ENCODE measurements around the gene RIOK1.
"Not testable (repeated sequence)": the region's sequence is repeated elsewhere in the genome, so short reads cannot be mapped to it uniquely, and the experiment has no call there.

The RIOK1 gene

DNA sequence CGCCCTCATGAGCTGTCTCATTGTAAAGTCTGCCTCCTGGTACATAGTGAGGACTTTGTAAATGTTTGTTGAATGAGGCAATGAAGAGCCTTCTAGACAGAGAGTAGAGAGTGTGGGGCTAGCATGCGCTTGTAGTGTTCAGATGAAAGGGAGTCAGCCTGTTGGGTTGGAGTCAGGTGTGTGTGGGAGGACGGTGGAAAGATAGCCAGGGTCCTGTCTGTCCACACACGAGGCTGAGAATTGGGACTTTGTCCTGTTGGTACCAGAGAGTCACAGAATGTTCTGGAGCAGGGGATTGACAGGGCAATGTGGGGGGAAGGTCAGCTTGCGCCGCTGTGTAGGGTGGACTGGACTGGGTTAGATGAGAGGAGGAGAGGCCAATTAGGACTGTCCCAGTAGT lies 58.6 kb downstream of the RIOK1 start:
- Histone ChIP-seq H3K4me1 (no peaks in the 10 kb centered on the region), H3K27me3 (peaks cover 10% of the 10 kb centered on the region; the same call in 1 of the 2 replicates), H3K36me3 (no peaks in the 10 kb centered on the region), H3K4me3 (ENCODE audit: low read depth, low read length) (no peak overlapping the region), H3K9me3 (no peaks in the 10 kb centered on the region)
- DNase-seq: no peak
- TF ChIP-seq, protein P1, sequence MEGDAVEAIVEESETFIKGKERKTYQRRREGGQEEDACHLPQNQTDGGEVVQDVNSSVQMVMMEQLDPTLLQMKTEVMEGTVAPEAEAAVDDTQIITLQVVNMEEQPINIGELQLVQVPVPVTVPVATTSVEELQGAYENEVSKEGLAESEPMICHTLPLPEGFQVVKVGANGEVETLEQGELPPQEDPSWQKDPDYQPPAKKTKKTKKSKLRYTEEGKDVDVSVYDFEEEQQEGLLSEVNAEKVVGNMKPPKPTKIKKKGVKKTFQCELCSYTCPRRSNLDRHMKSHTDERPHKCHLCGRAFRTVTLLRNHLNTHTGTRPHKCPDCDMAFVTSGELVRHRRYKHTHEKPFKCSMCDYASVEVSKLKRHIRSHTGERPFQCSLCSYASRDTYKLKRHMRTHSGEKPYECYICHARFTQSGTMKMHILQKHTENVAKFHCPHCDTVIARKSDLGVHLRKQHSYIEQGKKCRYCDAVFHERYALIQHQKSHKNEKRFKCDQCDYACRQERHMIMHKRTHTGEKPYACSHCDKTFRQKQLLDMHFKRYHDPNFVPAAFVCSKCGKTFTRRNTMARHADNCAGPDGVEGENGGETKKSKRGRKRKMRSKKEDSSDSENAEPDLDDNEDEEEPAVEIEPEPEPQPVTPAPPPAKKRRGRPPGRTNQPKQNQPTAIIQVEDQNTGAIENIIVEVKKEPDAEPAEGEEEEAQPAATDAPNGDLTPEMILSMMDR (IDR thresholded peaks at IDR 0.05; ENCODE audit: low read depth, low read length): no peak

DNA sequence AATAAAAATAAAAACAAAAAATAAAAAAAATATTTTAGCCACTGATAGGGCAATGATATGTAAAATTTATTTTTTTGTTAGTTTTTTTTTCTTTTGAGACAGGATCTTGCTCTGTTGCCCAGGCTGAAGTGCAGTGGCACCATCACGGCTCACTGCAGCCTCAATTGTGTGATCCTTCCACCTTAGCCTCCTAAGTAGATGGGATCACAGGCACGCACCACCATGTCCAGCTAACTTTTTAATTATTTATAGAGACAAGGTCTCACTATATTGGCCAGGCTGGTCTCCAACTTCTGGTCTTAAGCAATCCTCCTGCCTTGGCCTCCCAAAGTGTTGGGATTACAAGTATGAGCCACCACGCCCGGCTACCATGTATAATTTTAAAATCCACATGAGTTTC lies 59.4 kb downstream of the RIOK1 start:
- Histone ChIP-seq H3K9me3 (no peaks in the 10 kb centered on the region), H3K36me3 (no peaks in the 10 kb centered on the region), H3K4me1 (no peaks in the 10 kb centered on the region), H3K4me3 (ENCODE audit: low read depth, low read length) (no peak overlapping the region), H3K27me3 (peaks cover 10% of the 10 kb centered on the region; the same call in 1 of the 2 replicates)
- TF ChIP-seq, protein P1 (IDR thresholded peaks at IDR 0.05; ENCODE audit: low read depth, low read length): no peak
- DNase-seq: no peak

DNA sequence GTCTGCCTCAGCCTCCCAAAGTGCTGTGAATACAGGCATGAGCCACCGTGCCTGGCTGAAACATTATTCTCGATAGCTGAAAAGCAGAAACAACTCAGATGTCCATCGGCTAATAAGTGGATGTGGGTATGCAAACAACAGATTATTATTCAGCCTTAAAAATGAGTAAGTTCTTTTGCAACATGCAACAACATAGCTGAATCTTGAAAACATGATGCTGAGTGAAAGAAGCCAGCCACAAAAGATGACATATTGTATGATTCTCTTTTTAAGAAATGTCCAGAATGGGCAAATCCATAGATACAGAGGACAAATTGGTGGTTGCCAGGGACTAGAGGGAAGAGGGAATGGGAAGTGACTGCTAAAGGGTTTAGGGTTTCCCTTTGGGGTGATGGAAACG lies 61.7 kb downstream of the RIOK1 start:
- H3K36me3 ChIP-seq: no peaks in the 10 kb centered on the region
- H3K9me3 ChIP-seq: no peaks in the 10 kb centered on the region
- H3K4me3 ChIP-seq (ENCODE audit: low read depth, low read length): no peak overlapping the region
- no peaks in the 10 kb centered on the region for H3K4me1 ChIP-seq
- no peak for DNase-seq
- peaks cover 5% of the 10 kb centered on the region; the same call in 1 of the 2 replicates for H3K27me3 ChIP-seq
- TF ChIP-seq, protein P1 (IDR thresholded peaks at IDR 0.05; ENCODE audit: low read depth, low read length): no peak

DNA sequence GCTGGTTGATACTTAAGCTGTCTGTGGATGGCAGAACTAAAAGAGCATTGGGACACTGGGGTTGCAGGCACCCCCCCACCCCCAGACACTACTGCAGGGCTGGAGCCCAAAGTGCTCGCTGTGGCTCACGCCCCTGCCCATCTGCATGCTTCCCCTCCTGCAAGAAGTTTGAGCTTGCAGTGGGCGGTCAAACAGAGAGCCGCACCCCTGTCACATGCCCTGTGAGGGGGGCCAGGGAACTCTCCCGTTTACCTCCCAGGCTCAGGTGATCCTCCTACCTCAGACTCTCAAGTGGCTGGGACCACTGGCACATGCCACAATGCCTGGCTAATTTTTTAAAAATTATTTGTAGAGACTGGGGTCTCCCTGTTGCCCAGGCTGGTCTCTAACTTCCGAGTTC lies 63.3 kb downstream of the RIOK1 start:
- H3K27me3 ChIP-seq: no peaks in the 10 kb centered on the region
- H3K9me3 ChIP-seq: no peaks in the 10 kb centered on the region
- no peaks in the 10 kb centered on the region for H3K36me3 ChIP-seq
- no peak overlapping the region for H3K4me3 ChIP-seq (ENCODE audit: low read depth, low read length)
- DNase-seq: no peak
- no peaks in the 10 kb centered on the region for H3K4me1 ChIP-seq
- TF ChIP-seq, protein P1 (IDR thresholded peaks at IDR 0.05; ENCODE audit: low read depth, low read length): no peak

DNA sequence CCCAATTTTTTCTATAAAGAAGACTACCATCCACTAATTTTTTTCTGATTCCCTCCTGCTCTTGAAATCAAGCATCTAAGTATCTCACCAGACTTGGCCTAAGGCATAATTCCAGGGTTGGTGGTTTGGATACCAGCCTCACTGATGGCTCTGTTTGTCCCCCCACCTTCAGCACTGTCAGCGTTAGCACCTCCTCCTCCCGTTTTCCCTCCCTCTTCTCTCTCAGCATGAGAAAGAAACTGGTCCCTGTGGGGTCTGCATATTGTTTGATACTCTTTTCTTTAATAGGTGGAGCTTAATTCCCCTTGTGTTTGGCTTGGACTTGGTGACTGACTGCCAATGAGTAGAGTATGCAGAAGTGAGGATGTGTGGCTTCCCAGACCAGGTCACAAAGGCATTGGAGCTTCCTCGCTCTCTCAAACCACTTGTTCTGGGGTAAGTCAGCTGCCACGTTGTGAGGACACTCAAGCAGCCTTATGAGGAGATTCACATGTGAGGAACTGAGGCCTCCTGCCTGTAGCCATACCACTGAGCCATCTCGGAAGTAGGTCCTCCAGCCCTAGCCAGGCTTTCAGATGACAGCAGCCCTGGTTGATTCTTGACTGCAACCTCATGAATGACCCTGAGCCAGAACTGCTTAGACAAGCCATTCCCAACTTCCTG lies 65.2 kb downstream of the RIOK1 start:
- no peaks in the 10 kb centered on the region for H3K27me3 ChIP-seq
- no peaks in the 10 kb centered on the region for H3K4me1 ChIP-seq
- TF ChIP-seq, protein P1 (IDR thresholded peaks at IDR 0.05; ENCODE audit: low read depth, low read length): no peak
- no peaks in the 10 kb centered on the region for H3K36me3 ChIP-seq
- no peaks in the 10 kb centered on the region for H3K9me3 ChIP-seq
- H3K4me3 ChIP-seq (ENCODE audit: low read depth, low read length): no peak overlapping the region
- DNase-seq: no peak

DNA sequence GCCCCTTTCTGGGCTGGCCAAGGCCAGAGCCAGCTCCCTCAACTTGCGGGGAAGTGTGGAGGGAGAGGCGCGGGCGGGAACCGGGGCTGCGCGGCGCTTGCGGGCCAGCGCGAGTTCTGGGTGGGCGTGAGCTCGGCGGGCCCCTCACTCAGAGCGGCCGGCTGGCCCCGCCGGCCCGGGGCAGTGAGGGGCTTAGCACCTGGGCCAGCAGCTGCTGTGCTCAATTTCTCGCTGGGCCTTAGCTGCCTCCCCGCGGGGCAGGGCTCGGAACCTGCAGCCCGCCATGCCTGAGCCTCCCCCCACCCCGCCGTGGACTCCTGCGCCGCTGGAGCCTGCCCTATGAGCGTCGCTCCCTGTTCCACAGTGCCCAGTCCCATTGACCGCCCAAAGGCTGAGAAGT lies 66.7 kb downstream of the RIOK1 start:
- DNase-seq; H3K9me3 ChIP-seq; H3K4me1 ChIP-seq; H3K27me3 ChIP-seq; H3K36me3 ChIP-seq; H3K4me3 ChIP-seq (ENCODE audit: low read depth, low read length): not testable (repeated sequence)

Data from BE2C (cell line).